GM15510 (cell line): Measurements from ENCODE around the gene TCL1A.
A peak's percentile ranks its signal among the peaks of the same experiment; 100 is the strongest.

Source experiments
- POLR2A ChIP-seq: IDR thresholded peaks from 3 replicates; pipeline ENCODE4 v1.6.1; 2011; ENCODE audit warnings: borderline replicate concordance; ENCODE audit not compliant: insufficient read length; ENCODE audit errors: extremely low read depth

TCL1A gene, protein sequence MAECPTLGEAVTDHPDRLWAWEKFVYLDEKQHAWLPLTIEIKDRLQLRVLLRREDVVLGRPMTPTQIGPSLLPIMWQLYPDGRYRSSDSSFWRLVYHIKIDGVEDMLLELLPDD

GRCh38 chr14:95713596-95714371 lies at the start of gene TCL1A:
TCL1A (minus strand) TSS chr14:95714125; CDS start chr14:95714066, 59 bp downstream.
- TF ChIP-seq POLR2A, result peak; percentile 99

DNA sequence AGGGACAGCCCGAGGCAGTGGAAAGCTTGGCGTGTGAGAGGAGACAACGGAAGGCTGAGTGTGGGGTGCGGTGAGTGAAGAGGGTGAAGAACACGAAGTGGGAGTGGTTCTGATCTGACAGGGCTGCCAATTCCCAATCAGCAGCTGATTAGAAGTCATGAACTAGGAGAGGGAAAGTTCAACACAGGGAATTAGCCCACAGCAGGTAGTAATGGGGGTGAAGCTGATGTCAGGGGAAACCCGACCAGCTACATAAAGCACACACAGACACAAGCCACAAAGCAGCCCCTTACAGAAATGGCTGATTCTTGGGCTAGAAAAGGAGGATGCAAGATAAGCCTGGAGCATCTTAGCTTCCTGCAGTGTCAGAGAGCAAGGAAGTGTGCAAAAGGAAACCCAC lies 47.5 kb upstream of the TCL1A start:
- no peak for TF ChIP-seq POLR2A

- no peak for TF ChIP-seq POLR2A
Measured at GRCh38 chr14:95760596-95760995, 46.7 kb upstream of the TCL1A start.

- no peak for TF ChIP-seq POLR2A
Measured at GRCh38 chr14:95759941-95760340, 46.0 kb upstream of the TCL1A start.

- no peak for TF ChIP-seq POLR2A
Measured at GRCh38 chr14:95758331-95758730, 44.4 kb upstream of the TCL1A start.

DNA sequence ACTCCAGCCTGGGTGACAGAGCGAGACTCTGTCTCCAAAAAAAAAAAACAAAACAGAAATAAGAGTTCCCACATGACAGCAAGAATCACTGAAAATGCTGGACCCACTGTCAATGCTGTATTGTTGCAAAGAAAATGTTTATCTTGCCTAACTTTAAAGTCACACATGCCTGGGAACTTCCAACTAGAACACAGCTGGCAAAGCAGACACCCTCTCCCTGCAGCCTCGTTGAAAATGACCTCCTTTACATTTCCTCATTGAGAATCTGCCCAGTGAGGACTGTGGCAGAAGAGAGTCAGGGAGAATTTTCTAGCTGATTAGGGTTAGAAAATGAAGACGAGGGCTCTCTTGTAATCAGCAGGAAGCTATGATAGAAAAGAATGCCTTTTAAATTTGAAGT lies 42.8 kb upstream of the TCL1A start:
- TF ChIP-seq POLR2A, result no peak

DNA sequence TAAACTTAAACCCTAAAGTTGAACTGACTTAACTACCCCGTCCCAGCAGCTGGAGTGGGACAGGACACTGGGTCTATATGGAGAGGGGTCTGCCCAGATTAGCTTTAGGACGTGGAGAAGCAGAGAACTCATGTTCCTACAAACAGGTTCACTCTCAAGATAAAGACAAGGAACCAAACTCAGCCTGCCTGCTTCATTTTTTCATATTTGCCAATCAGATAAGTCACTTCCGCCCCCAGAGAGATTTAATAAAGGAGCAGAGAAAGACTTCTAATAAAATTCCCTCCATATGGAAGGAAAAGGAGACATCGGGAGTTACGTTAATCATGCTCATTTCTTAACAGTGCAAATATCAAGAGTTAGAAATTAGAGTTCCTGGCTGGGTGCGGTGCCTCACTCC lies 42.2 kb upstream of the TCL1A start:
- TF ChIP-seq POLR2A, result no peak

- TF ChIP-seq POLR2A, result no peak
Measured at GRCh38 chr14:95741781-95742180, 27.9 kb upstream of the TCL1A start.

DNA sequence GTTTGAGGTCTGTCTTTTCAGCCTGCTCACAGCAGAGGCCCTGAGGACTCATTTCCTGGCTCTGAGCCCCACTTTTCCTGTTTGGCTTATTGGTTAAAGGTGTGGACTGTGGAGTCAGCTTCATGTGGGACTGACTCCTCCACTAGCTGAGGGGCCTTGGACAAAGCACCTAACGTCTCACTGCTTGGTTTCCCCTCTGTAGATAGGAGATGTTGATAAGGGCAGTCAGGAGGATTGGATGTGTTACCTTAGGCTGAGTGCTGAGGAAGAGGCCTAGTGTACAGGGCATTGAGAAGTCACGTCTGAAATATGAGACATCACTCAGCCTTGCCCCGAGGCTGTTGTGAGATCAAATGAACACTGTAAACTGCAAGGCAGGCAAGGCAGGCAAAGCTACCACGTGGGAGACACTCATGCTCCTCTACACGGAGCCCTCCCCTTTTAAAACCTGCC lies 27.1 kb upstream of the TCL1A start:
- TF ChIP-seq POLR2A, result no peak

- TF ChIP-seq POLR2A, result no peak
Measured at GRCh38 chr14:95739356-95739755, 25.4 kb upstream of the TCL1A start.

DNA sequence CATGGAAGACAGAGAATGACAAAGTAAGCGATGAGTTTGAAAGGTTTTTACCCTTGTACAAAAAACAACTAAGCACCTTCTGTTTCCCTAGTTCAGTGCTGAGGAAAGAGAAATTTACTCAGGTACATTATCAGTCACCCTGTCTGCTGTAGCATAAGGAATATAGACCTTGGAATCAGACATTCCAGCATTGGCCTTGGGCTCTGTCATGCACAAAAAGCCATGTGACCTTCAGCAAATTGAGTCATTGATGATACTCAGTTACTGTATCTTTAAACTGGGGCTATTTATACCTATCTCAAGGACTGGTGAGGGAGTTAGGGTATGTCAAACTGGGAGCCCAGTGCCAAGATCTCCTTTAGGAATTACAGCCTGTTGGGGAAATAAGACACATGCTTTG lies 19.3 kb upstream of the TCL1A start:
- no peak for TF ChIP-seq POLR2A

- TF ChIP-seq POLR2A, result no peak
Measured at GRCh38 chr14:95730126-95730525, 16.2 kb upstream of the TCL1A start.

GRCh38 chr14:95727056-95727700 lies 13.3 kb upstream of the TCL1A start:
- no peak for TF ChIP-seq POLR2A

DNA sequence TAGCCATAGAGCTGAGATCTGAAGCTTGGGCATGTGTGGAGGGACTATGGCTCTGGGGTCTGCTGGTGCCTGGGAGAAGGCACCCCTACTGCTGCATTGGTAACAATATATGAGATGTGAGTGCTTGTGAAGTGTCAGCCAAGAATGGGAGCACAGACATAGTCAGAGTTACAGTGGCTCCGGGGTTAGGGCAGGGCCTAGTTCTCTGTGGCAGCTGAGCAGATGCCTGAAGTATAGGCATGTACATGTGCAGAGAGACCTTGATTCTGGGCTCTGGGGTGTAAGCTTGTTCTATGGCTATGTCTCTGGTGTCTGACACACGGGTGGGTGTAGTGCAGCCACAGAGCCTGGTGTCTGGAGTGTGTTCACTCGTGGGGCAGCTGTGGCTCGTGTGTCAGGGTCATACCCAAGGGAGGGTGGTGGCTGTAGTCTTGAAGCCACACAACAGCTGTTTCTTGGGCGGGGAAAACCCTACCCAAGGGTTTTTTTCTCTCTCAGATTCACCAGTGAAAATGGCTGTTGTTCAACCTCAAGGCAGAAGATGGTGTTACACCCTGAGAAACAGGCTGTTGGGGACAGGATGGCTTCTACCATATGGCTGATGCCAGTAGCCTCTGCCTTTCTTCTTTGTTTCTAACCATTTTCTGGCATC lies 11.9 kb upstream of the TCL1A start:
- TF ChIP-seq POLR2A, result no peak

DNA sequence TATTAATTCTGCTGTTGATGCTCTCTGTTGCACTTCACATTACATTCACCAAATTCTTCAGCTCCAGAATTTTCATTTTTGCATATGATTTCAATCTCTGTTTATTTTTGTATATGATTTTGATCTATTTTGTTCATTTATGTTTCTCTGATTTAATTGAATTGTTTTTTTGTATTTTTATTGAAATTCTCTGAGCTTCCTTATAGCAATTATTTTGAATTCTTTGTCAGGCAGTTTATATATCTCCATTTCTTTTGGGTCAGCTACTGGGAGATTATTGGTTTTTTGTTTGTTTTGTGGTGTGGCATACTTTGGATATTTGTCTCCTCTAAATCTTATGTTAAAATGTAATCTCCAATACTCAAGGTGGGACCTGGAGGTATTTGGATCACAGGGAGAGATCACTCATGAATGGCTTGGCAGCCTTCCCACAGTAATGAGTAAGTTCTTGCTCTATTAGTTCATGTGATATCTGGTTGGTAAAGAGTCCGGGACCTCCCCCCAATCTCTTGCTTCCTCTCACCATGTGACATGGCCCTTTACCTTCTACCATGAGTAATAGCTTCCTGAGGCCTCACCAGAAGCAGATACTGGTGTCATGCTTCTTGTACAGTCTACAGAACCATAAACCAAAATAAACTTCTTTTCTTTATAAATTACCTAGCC lies 8.7 kb upstream of the TCL1A start:
- TF ChIP-seq POLR2A, result no peak
